Measurements from ENCODE around the gene MRNIP.
A peak's percentile ranks its signal among the peaks of the same experiment; 100 is the strongest.

Gene MRNIP

DNA sequence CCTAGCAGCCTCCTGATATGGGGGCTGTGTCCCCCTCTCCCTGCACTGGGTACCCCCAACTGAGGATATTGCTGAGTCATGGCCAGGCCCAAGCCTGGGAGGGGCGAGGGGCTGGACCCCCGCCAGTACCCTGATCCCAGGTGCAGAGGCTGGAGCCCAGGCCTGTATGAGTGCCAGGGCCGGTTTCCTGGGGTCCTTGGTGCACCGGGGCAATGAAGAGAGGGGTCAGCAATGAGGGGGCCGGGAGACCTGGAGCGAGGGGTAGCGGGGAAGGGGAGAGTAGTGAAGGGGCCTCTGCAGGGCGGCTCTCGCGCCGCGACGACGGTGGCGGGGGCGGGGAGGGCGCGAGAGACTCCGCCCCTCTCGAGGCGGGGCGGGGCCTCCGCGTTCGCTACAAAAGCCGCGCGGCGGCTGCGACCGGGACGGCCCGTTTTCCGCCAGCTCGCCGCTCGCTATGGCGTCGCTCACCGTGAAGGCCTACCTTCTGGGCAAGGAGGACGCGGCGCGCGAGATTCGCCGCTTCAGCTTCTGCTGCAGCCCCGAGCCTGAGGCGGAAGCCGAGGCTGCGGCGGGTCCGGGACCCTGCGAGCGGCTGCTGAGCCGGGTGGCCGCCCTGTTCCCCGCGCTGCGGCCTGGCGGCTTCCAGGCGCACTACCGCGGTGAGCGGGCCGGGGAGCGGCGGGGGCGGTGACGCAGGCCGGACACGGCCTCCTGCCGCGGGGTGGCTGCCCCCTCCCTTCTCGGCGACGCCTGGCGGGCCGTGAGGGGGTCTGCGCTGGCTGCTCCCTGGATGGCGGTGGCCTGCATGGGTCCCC is 37.9 kb downstream of the MRNIP start, which contains the start of gene SQSTM1:
SQSTM1 (plus strand) TSS at position 423 of the 815 bp plus-strand sequence; CDS start at position 455, 32 bp downstream.
- TF ChIP-seq SIN3A (IDR thresholded peaks at IDR 0.05; ENCODE audit: borderline replicate concordance, insufficient read depth, low read length) (no peak), TAF1 (IDR thresholded peaks at IDR 0.05; ENCODE audit: borderline replicate concordance, insufficient read depth, low read length) (peak; percentile 88; the same call in 1 of the 2 replicates), POLR2AphosphoS5 (IDR thresholded peaks at IDR 0.05; ENCODE audit: low read depth, low read length) (peak; percentile 99)
- TF ChIP-seq, protein P1, sequence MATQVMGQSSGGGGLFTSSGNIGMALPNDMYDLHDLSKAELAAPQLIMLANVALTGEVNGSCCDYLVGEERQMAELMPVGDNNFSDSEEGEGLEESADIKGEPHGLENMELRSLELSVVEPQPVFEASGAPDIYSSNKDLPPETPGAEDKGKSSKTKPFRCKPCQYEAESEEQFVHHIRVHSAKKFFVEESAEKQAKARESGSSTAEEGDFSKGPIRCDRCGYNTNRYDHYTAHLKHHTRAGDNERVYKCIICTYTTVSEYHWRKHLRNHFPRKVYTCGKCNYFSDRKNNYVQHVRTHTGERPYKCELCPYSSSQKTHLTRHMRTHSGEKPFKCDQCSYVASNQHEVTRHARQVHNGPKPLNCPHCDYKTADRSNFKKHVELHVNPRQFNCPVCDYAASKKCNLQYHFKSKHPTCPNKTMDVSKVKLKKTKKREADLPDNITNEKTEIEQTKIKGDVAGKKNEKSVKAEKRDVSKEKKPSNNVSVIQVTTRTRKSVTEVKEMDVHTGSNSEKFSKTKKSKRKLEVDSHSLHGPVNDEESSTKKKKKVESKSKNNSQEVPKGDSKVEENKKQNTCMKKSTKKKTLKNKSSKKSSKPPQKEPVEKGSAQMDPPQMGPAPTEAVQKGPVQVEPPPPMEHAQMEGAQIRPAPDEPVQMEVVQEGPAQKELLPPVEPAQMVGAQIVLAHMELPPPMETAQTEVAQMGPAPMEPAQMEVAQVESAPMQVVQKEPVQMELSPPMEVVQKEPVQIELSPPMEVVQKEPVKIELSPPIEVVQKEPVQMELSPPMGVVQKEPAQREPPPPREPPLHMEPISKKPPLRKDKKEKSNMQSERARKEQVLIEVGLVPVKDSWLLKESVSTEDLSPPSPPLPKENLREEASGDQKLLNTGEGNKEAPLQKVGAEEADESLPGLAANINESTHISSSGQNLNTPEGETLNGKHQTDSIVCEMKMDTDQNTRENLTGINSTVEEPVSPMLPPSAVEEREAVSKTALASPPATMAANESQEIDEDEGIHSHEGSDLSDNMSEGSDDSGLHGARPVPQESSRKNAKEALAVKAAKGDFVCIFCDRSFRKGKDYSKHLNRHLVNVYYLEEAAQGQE (IDR thresholded peaks at IDR 0.05; ENCODE audit: insufficient read depth in 1 of 2, low read depth in 2 of 2, low read length in 2 of 2), result peak in 1 of 2 experiments; percentile 34; a peak in 1 of 4 replicates

DNA sequence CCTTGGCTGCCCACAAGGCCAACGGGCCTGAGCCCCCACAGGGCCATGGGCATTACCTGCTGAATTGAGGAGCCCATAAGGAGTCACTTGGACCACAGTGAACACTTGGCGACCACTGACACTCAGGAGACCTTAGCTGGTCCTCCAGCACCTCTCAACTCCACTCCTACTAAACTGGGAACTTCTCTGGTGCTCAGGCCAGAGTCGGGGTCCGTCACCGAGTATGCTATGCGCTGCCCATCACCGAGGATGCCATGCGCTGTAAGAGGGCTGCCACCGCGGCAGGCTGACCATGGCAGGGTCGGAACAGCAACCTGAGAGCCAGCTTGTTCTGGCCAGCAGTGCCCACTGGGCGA is 38.5 kb downstream of the MRNIP start:
- TF ChIP-seq SIN3A (IDR thresholded peaks at IDR 0.05; ENCODE audit: borderline replicate concordance, insufficient read depth, low read length) (no peak), TAF1 (IDR thresholded peaks at IDR 0.05; ENCODE audit: borderline replicate concordance, insufficient read depth, low read length) (no peak), FOXP2 (optimal IDR thresholded peaks at IDR 0.05; ENCODE audit: borderline replicate concordance, extremely low read depth, extremely low read length, insufficient read depth) (no peak), POLR2AphosphoS5 (IDR thresholded peaks at IDR 0.05; ENCODE audit: low read depth, low read length) (no peak)
- TF ChIP-seq, protein P1 (IDR thresholded peaks at IDR 0.05; ENCODE audit: insufficient read depth in 1 of 2, low read depth in 2 of 2, low read length in 2 of 2), result no peak

DNA sequence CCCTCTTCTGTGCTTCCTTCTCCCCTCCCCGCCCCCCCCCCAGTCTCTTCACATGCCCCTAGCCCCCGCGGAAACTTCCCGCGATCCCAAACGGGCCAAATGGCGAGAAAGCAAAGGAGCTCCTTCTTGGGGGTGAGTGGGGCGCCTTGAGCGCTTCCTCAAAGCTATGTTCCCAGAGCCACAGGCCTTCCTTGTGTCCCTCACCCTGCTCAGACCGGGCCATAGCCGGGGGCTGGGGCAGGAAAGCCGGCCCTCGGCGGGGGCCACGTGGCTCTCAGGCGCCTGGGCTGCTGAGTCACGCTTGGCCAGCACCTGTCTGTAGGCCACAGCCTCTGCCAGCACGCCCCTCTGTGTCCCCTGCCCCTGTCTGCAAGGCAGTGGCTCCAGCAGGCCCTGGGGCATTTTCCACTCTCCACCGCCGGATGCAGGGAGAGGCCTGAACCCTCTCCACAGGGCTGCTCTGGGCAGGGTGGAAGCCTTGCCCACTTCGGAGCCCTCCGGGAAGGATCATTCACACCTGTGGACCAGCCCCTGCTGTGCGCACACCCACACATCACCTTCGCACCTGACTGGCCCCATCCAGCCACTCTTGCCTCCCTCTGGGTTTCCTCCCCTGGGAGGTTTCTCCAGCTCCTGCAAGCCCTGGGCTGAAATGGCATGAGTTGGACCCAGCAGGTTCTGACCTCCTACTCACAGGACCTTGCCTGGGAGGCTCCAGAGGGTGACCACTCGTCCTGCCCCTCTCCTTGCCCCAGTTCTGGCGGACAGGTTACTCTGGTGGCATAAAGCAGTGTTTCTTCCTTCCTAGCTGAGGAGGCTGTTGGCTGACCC is 39.1 kb downstream of the MRNIP start:
- TF ChIP-seq TAF1 (IDR thresholded peaks at IDR 0.05; ENCODE audit: borderline replicate concordance, insufficient read depth, low read length) (no peak), SIN3A (IDR thresholded peaks at IDR 0.05; ENCODE audit: borderline replicate concordance, insufficient read depth, low read length) (no peak), FOXP2 (optimal IDR thresholded peaks at IDR 0.05; ENCODE audit: borderline replicate concordance, extremely low read depth, extremely low read length, insufficient read depth) (no peak), POLR2AphosphoS5 (IDR thresholded peaks at IDR 0.05; ENCODE audit: low read depth, low read length) (no peak)
- TF ChIP-seq, protein P1 (IDR thresholded peaks at IDR 0.05; ENCODE audit: insufficient read depth in 1 of 2, low read depth in 2 of 2, low read length in 2 of 2), result no peak

DNA sequence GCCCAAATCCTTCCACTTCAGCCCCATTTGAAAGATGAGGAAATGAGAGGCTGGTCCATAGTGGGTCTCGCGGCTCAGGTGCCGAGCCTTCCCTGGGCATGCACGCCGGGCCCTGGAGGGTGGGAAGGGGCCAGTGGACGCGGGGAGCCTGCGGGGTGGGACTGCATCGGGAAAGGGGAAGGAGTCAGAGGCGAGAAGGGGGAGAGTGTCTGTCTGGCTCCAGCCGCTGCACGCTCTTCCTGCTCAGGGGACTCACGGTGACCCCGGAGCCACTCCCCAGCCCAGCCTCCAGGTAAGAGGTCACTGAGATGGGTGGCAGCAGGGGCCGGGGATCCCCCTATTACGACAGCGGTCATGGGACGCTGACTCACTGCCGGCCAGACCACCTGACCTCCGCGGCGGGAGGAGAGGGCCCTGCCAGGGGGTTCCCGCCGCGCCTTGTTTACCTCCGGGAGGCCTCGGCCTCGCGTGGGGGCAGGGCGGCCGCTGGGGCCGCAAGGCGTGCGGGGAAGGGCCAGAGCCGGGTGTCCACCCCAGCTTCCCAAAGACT is 39.8 kb downstream of the MRNIP start:
- TF ChIP-seq, protein P1 (IDR thresholded peaks at IDR 0.05; ENCODE audit: insufficient read depth in 1 of 2, low read depth in 2 of 2, low read length in 2 of 2), result 0 out of 4 replicates have a peak, but pooled peaks of 1 of the 2 experiments have one; percentile 19
- TF ChIP-seq TAF1 (IDR thresholded peaks at IDR 0.05; ENCODE audit: borderline replicate concordance, insufficient read depth, low read length) (no peak), SIN3A (IDR thresholded peaks at IDR 0.05; ENCODE audit: borderline replicate concordance, insufficient read depth, low read length) (no peak), POLR2AphosphoS5 (IDR thresholded peaks at IDR 0.05; ENCODE audit: low read depth, low read length) (peak; percentile 46; the same call in 1 of the 2 replicates), FOXP2 (optimal IDR thresholded peaks at IDR 0.05; ENCODE audit: borderline replicate concordance, extremely low read depth, extremely low read length, insufficient read depth) (no peak)

Data from PFSK-1 (cell line).